Measurements from ENCODE around the gene ANKEF1.

- TF ChIP-seq, protein P1, sequence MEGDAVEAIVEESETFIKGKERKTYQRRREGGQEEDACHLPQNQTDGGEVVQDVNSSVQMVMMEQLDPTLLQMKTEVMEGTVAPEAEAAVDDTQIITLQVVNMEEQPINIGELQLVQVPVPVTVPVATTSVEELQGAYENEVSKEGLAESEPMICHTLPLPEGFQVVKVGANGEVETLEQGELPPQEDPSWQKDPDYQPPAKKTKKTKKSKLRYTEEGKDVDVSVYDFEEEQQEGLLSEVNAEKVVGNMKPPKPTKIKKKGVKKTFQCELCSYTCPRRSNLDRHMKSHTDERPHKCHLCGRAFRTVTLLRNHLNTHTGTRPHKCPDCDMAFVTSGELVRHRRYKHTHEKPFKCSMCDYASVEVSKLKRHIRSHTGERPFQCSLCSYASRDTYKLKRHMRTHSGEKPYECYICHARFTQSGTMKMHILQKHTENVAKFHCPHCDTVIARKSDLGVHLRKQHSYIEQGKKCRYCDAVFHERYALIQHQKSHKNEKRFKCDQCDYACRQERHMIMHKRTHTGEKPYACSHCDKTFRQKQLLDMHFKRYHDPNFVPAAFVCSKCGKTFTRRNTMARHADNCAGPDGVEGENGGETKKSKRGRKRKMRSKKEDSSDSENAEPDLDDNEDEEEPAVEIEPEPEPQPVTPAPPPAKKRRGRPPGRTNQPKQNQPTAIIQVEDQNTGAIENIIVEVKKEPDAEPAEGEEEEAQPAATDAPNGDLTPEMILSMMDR (conservative IDR thresholded peaks at IDR 0.05; ENCODE audit: low read length), result no peak
- no peak for TF ChIP-seq EZH2phosphoT487 (IDR thresholded peaks at IDR 0.05; ENCODE audit: borderline replicate concordance)
Observed at GRCh38 chr20:10023911-10024310, 10.9 kb upstream of the ANKEF1 start.
